GM19467 (cell line): ENCODE measurements around the gene PCCB.
A peak's percentile ranks its signal among the peaks of the same experiment; 100 is the strongest.
"Not testable (repeated sequence)": the region's sequence is repeated elsewhere in the genome, so short reads cannot be mapped to it uniquely, and the experiment has no call there.

Experiments
- ATAC-seq: cut with Tn5 transposase; IDR thresholded peaks from one replicate; pipeline ENCODE4 v1.9.1; 2021; ENCODE audit warnings: mild to moderate bottlenecking, moderate library complexity; ENCODE audit not compliant: unreplicated experiment

PCCB gene

DNA sequence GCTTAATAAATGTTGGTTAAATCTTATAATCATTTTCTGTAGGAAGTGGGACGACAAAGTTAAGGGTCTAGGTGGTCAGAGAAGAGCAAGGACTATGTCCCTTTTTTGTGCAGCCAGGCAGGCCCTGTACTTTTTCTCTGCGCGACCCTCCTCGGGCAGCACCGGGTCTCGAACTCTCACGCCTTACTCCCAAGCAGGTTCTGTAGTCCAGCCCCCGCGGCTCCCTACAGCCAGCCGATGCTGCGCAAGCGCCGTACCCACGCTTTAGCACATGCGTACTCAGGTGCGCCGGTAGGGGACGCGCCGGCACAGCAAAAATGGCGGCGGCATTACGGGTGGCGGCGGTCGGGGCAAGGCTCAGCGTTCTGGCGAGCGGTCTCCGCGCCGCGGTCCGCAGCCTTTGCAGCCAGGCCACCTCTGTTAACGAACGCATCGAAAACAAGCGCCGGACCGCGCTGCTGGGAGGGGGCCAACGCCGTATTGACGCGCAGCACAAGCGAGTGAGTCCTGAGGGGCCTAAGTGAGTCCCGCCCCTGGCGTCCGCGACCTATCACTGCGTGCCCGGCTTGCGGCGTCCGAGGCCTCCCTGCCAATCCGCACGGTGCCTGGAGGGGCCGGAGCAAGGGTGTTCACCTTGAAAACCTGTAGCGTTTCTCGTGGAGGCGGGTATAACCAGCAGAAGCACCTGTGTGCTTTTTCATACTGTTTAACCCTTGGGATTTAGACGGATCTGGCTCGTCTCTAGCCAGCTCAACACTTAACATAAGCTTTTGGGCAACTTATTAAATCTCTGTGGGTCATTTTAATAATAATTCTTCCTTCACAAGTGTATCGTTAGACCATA, at the start of gene PCCB:
Gene PCCB (plus strand): TSS at position 282 of the 844 bp plus-strand sequence. CDS start 36 bp downstream, at position 318.
- ATAC-seq = peak; percentile 97

GRCh38 chr3:136207489-136208115, 42.5 kb upstream of the PCCB start:
- ATAC-seq = no peak

GRCh38 chr3:136209921-136210320, 40.2 kb upstream of the PCCB start:
- ATAC-seq = no peak

DNA sequence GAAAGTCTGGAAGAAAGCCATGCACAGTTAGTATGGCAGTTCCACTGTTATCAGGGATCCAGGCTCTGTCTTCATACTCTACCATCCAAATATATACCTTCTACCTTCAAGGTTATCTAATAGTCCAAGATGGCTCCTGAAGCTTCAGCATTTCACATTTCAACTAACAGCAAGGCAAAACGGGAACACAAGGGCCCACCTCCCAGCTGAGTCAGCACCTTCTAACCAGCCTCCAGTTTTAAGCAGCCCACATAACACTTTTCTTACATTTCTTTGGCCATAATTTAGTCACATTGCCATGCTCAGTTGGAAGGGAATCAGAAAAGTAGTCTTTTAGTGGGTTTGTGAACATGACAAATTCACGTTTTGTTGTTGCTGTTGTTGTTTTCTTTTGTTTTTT, 38.6 kb upstream of the PCCB start:
- ATAC-seq = no peak

GRCh38 chr3:136222746-136223145, 27.4 kb upstream of the PCCB start:
- ATAC-seq = not testable (repeated sequence)

GRCh38 chr3:136232413-136232812, 17.7 kb upstream of the PCCB start:
- ATAC-seq = no peak

- no peak for ATAC-seq
These were observed 14.6 kb upstream of the PCCB start for GRCh38 chr3:136235545-136235944.

GRCh38 chr3:136236109-136236508, 14.0 kb upstream of the PCCB start:
- ATAC-seq = no peak

DNA sequence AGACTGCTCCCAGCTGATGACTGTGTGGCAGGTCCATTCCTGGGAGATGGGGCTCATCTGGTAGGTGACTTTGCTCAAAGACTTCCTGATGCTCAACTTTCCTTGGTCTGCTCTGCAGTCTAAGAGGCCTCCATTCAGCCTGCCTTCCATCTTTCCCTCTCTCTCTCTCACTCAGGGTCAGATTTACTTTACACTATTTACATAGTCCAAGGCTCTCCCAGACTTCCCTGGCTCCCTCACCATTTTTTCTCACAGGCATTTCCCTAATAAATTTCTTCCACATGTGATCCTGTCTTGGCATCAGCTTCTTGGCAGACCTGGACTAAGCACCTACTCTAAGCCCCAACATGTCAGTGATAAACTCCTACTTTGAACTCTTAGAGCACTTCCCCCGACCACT, 13.0 kb upstream of the PCCB start:
- ATAC-seq = no peak

DNA sequence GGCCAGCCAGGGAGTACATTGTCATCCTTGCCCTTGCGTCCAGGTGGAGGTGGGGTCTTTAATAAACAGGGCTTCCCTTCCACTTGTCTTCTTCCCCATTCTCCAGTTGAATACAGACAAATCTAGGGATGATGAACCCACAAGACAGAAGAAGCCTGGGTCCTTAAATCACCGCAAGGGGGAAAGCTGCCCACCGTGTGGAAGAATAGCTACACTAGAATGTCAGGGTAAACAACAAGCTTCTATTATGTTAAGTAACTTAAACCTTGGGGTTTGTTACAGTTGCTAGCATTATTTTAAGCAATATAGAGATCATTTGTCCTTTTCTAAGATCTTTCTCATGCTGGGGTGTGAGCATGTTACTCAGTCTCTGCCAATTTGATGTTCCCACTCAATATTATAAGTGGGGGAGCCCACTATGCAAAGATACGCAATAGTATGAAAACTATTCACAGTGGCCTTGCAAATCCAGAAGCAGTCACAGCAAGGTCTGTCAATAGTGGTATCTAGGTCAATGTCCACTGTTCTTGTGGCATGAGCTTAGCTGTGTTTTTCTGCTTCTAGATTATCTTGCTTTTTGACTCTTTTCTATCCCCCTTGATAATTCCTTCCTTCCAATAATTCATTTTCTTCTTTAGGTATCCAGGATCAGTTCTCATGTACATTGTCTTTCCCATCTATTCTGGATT, 12.0 kb upstream of the PCCB start:
- no peak for ATAC-seq

DNA sequence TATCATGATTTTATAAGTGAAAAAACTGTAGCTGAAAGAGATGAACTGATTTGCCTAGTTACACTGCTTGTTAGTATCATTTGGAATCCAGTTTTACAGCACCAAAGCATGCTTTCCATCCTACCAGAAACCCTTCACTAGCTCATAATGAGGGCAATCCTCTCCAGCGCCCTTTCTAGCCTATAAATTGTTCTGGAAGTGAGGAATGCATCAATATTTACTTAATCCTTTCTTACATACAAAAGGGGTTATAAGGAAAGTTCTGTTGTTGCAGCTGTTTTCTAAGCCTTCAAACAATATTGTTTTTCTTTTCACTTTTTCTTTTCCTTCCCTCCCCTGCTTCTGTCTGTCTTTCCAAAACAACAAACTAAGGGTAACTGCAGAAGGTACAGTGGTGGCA, 11.0 kb upstream of the PCCB start:
- no peak for ATAC-seq

- no peak for ATAC-seq
These were observed 4.4 kb upstream of the PCCB start for GRCh38 chr3:136245691-136246090.

DNA sequence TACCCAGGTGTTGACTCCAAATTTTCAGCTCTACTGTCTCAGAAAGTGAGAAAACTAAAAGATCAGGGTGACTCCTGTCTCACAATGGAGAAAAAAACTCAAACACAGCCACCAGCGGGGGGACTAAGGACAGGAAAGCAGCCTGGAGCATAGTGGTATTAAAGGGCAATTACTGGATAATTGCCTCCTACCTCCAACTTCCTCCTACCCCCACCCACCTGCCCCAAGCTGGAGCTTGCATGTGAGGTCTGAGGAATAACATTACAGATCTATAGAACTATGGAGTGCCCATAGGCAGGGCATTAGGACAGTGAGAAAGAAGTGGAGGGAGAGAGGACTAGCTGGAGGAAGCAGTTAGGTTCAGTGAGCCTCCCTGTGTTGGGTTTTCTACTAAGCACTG, 2.7 kb upstream of the PCCB start:
- ATAC-seq = no peak

DNA sequence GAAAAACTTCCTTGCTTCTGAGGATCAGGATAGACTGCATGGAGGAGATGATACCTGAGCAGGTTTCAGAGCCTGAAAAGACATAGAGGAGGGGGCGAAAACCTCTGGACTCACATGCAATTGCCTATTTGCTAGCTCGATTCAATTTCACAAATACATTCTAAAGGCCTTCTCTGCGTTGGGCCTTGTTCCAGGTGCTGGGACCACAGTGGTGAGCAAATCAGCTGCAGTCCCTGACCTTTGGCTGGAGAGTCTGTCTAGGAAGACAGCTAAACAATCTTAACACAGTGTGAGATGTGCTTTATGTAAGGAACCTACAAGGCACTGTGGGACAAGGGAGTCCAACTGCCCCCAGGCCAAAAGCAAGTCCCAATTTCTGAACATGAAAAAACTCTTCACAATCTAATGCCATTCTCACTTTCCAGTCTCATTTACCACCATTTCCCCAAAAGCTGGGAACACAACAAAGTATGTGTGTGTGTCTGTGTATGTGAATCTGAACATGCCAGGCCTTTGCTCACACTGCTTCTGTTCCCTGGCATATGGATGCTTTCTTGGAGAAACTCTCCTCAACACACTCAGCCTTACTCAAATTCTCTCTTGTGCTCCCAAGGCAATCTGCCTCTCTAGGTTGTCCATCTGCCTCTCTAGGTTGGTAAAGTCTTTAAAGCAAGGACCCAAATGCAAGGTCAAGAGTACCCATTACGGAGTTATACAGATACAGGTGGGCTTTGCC, 2.1 kb upstream of the PCCB start:
- no peak for ATAC-seq

DNA sequence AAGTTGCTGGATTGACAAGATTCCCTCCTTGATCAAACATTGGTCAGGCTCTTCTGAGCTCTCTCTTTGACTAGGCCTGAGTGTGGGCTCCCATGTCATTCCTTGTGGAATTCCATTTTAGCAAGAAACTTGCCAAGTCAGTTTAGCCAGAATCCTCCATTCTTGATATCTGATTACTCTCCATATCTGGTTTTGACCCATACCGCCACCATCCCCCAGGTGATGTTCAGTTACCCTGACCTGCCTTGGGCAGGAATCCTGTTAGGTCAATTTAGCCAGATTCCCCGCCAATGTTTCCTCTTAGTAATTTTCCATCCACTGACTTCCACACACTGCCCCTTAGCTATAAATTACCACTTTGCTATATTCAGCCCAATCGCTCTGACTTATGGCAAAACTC, 1.0 kb upstream of the PCCB start:
- no peak for ATAC-seq

DNA sequence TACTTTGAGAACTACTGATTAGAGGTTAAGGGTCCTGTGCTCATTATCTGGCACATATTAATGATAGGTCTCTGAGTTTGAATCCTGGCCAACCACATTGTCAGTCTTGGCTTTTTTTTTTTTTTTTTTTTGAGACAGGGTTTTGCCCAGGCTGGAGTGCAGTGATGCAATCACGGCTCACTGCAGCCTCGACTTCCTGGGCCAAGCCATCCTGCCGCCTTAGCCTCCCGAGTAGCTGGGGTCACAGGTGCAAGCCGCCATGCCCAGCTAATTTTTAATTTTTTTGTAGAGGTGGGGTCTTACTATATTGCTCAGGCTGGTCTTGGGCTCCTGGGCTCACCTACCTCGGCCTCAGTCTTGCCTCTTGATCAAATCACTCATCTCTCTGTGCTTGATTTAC, 547 bp upstream of the PCCB start:
- ATAC-seq = no peak

DNA sequence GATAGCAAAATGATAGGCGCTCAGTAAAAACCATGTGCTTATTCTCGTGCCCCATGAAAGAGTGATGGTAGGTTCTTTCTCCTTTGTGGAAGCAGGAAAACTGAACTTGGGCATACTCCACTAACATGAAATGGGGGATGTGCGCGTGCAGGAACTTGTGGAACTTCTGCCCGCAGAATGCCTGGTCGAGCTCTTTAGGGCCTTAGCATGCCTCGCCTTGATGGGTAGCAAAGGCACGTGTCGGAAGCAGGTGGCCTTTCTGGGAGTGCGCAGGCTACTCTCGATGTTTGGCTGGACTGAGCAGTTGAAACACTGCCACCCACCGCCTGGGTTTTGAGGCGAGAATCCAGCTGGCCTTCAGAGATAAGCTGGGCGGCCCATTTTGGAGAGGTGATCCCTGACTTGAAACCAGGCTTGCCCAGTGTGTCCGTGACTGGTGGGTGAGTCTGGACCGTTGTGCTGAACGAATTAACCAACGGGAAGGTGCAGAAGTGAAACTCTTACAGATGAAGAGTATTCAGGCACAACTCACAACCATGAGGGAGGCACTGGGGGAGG, 842 bp downstream of the PCCB start:
- no peak for ATAC-seq

DNA sequence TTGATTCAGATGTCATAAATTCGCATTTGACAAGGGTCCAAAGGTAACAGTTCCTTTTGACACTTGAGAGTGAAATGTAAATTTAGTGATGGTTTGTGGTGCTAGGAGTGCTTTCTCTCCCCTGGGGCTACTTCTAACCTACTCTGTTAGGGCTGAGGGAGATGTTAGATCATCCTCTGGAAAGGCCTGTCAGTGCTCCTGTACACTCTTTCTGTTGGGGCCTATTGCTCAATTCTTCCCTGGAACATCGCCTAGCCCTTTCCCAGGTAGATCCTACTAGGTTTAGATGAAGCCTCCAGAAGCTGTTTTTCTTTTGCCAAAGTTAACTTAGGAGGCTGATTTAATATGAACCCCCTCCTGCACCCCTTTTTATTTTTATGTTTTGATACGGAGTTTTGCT, 1.4 kb downstream of the PCCB start:
- no peak for ATAC-seq

DNA sequence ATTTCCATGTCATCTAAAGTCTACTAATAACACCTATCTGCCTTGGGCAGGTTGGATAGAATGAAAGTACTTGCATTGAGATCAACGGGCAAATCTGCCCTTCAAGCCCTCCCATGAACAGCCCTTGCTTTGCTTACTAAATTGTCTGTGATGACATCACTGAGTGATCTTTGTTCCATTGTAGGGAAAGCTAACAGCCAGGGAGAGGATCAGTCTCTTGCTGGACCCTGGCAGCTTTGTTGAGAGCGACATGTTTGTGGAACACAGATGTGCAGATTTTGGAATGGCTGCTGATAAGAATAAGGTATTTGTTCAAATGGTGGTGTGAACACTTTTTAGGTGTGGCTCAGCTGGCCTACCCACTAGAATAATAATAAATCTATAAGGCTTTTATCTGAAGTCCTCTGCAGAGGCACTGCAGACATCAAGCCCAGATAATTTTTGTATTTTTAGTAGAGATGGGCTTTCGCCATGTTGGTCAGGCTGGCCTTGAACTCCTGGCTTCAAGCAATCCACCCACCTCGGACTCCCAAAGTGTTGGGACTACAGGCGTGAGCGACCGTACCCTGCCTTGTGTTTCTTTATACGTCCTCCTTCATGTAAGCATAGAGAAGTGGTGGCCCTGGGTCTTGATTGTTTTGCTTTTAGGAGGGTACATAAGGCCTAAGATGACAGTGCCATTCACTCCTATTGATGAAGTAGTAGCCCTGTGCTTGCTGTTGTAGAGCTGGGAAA, 5.7 kb downstream of the PCCB start:
- ATAC-seq = no peak

DNA sequence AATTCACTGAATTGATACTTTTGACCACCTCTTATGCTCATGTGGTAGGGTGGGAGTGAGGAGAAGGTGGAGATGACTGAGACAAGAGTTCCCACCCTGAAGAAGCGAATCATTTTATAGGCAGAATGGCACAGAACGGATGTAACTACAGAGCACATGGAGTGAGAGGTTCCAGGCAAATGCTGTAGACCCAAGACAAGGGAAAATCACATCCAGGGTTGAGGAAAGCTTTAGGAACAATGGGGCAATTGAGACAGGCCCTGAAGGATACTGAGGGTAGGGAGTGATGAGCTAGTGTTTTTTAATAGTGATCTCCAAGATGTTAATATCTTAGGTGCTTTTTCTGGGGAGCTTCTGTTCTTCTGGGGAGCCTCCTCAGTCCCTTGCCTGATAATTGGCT, 8.1 kb downstream of the PCCB start:
- no peak for ATAC-seq
